Calu3 (cell line): Measurements from ENCODE around the gene PER2. TPM values are rescaled to one million over a fixed set of nuclear protein-coding genes. Genes with fewer than 3 reads are reported as not detected.

Source experiments
- BruUV-seq: library from RNA; stranded (reverse); fragments of 400-500 nt; replicated peaks from 2 replicates; lab custom pipeline; 2021; lab: Mats Ljungman, UMichigan
- CTCF ChIA-PET: fragments of 300-600 bp; sonication (Branson Sonifier 250); formaldehyde crosslinking; loops from one replicate; lab custom pipeline; 2022; ENCODE audit warnings: antibody characterized with exemption; lab: Charles Lee
- DNase-seq: peaks from one replicate; pipeline ENCODE4 v3.0.0; 2022
- H3K27ac Mint-ChIP-seq: one replicate; pipeline ENCODE4 v1.8.0; 2022; ENCODE audit warnings: mixed read lengths; ENCODE audit not compliant: unreplicated experiment
- H3K27me3 Mint-ChIP-seq: one replicate; pipeline ENCODE4 v1.8.0; 2022; ENCODE audit warnings: mixed read lengths; ENCODE audit not compliant: unreplicated experiment
- H3K36me3 Mint-ChIP-seq: one replicate; pipeline ENCODE4 v1.8.0; 2022; ENCODE audit warnings: mild to moderate bottlenecking, moderate library complexity, mixed read lengths; ENCODE audit not compliant: insufficient read depth, unreplicated experiment
- H3K4me1 Mint-ChIP-seq: one replicate; pipeline ENCODE4 v1.8.0; 2022; ENCODE audit warnings: mild to moderate bottlenecking, low read depth, mixed read lengths; ENCODE audit not compliant: unreplicated experiment
- H3K4me3 Mint-ChIP-seq: one replicate; pipeline ENCODE4 v1.8.0; 2022; ENCODE audit warnings: mild to moderate bottlenecking, low read depth, moderate library complexity, mixed read lengths; ENCODE audit not compliant: unreplicated experiment
- H3K9me3 Mint-ChIP-seq: one replicate; pipeline ENCODE4 v1.8.0; 2022; ENCODE audit warnings: low read depth, mixed read lengths; ENCODE audit not compliant: unreplicated experiment
- CTCF ChIP-seq: fragments of 200-600 bp; IDR thresholded peaks from one replicate; pipeline ENCODE4 v1.8.0; 2022; ENCODE audit warnings: antibody characterized with exemption; ENCODE audit not compliant: unreplicated experiment
- intact Hi-C: fragments of 100-400 bp; cut with micrococcal nuclease; formaldehyde crosslinking; loops from one replicate; pipeline ENCODE4 v1.10.0; 2022; ENCODE audit not compliant: unreplicated experiment
- total RNA-seq: library from RNA; stranded (reverse); gene quantifications from 2 replicates; pipeline ENCODE4 v1.2.3, GENCODE V29; 2022

PER2 gene
- total RNA-seq, 1 experiment from 2014 or later: 14.0 TPM

GRCh38 chr2:238203973-238204683, 84.3 kb downstream of the PER2 start:
- Mint-ChIP-seq H3K9me3 (no peaks in the 10 kb centered on the region), H3K36me3 (peaks cover 22% of the 10 kb centered on the region), H3K27ac (peak overlapping the region; percentile 42), H3K27me3 (no peaks in the 10 kb centered on the region), H3K4me3 (peak overlapping the region; percentile 57), H3K4me1 (peaks cover 11% of the 10 kb centered on the region)
- intact Hi-C loops: no loop called here
- no peak for TF ChIP-seq CTCF
- DNase-seq: no peak
- TSS peak; percentile 99 for BruUV-seq
- CTCF ChIA-PET: no interaction called here

- no peak for TF ChIP-seq CTCF
- H3K4me3 Mint-ChIP-seq: peak within 1 kb of the TSS; percentile 84
Observed at GRCh38 chr2:238203094-238203972, 85.1 kb downstream of the PER2 start, which contains the start of gene ILKAP. ILKAP (minus strand) TSS chr2:238203695; CDS start chr2:238203553, 142 bp downstream.

GRCh38 chr2:238202326-238203093, 85.9 kb downstream of the PER2 start:
- Mint-ChIP-seq H3K27ac (peak overlapping the region; percentile 64), H3K27me3 (no peaks in the 10 kb centered on the region), H3K36me3 (peaks cover 22% of the 10 kb centered on the region), H3K4me3 (peak overlapping the region; percentile 84), H3K4me1 (peaks cover 18% of the 10 kb centered on the region), H3K9me3 (no peaks in the 10 kb centered on the region)
- no peak for TF ChIP-seq CTCF
- no peak for DNase-seq
- CTCF ChIA-PET: interaction anchor here (0.6 to 0.7 kb wide), 2 partner anchors 83 to 98 kb away, joined by 4 to 5 read pairs; no protein-coding TSS in a partner anchor
- BruUV-seq: TSS peak; percentile 36
- intact Hi-C loops: no loop called here

More at GRCh38 chr2:238203094-238203972, 85.1 kb downstream of the PER2 start, which contains the start of gene ILKAP:
- CTCF ChIA-PET: no interaction called here
- no TSS peak for BruUV-seq
- intact Hi-C loops: no loop called here
- Mint-ChIP-seq H3K9me3 (no peaks in the 10 kb centered on the region), H3K36me3 (peaks cover 22% of the 10 kb centered on the region), H3K27ac (peak within 1 kb of the TSS; percentile 64), H3K27me3 (no peaks in the 10 kb centered on the region), H3K4me1 (peaks cover 17% of the 10 kb centered on the region)
- peak; percentile 93 for DNase-seq

Other genes starting within 250 kb of the PER2 start
- gene SCLY, start 227.6 kb downstream of the PER2 start, total RNA-seq: 37.5 and 38.2 TPM in 2 replicates
- 0.19 and 0.61 TPM in 2 replicates for gene ESPNL, start 188.3 kb downstream of the PER2 start, total RNA-seq
- gene KLHL30, start 149.9 kb downstream of the PER2 start, total RNA-seq: 0.64 and 1.3 TPM in 2 replicates
- 2.4 and 4.0 TPM in 2 replicates for gene ERFE, start 129.6 kb downstream of the PER2 start, total RNA-seq
- gene ILKAP, start 84.9 kb downstream of the PER2 start, total RNA-seq: 51.3 and 55.4 TPM in 2 replicates
- 5.9 and 8.0 TPM in 2 replicates for gene HES6, start 48.6 kb downstream of the PER2 start, total RNA-seq
- 18.6 and 21.2 TPM in 2 replicates for gene TRAF3IP1, start 31.9 kb upstream of the PER2 start, total RNA-seq
- gene ASB1, start 138.3 kb upstream of the PER2 start, total RNA-seq: 64.2 and 71.6 TPM in 2 replicates